Right renal cortex interstitium (tissue), 3 donors: Measurements from ENCODE around the gene PHAF1. TPM values are rescaled to one million over a fixed set of nuclear protein-coding genes. Genes with fewer than 3 reads are reported as not detected.
"Not testable (repeated sequence)": the region's sequence is repeated elsewhere in the genome, so short reads cannot be mapped to it uniquely, and the experiment has no call there.

ENCODE experiments used
- DNase-seq, 3 donors: peaks; one replicate each; pipeline ENCODE4 v3.0.0-alpha.2; 2013; ENCODE audit warnings: low read depth in 3 of 3, low spot score in 2 of 3
- polyA plus RNA-seq, 3 donors: library from polyadenylated mRNA; unstranded; fragments of 120-200 nt; gene quantifications; one replicate each; pipeline ENCODE4 v1.2.1, GENCODE V29; 2013; ENCODE audit not compliant: insufficient read length in 3 of 3

PHAF1 gene
- polyA plus RNA-seq, 3 donors, result 22.9 to 26.7 (median 23.1) TPM

DNA sequence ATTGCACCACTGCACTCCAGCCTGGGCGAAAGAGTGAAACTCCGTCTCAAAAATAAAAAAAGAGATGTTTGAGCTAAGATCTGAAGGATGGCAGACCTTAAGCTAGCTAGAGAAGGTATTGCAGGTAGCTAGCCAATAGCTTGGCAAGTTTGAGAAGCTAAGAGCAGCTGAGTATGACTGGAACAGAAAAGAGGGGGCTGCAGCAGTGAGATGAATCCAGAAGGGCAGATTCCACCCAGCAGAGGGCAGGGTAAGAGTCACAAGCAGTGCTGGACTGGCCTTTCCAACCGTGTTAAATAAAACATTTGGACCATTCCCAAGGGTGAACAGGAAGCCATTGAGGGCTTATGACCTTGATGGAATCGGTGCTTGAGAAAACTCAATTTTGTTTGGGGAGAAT, 5.7 kb upstream of the PHAF1 start:
- no peak for DNase-seq

DNA sequence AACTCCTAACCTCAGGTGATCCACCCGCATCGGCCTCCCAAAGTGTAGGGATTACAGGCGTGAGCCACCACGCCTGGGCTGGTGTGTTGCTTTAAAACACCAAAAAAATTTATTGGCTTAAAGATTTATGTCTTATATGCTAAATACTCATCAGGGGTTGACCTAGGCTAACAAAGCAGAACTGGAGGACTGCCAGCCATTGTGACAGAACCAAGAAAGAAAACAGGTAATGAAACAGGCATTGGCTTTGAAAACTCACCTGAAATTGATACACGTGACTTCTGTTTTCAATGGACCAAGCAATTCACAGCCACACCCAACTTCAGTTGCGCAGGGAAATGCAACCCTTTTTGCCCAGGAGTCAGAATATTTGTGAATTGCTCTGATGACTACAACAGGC, 4.9 kb upstream of the PHAF1 start:
- no peak for DNase-seq

DNA sequence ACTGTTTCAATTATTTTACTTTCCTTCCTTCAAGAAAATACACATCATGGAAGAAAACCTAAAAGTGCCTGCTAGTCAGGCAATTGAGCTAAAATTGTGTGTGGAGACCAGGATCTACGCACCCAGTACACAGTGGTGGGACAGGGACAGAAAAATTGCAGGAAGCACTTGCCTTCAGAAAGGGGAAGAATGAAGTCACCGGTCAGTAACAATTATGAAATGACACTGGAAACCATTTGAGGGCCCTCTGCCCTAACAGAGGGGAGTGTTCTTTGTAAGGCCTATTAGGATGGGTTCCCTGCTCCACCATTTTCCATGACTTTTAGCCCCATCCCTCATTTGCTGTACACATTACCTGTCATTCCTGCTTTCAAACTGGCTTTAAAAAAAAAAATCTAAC, 4.5 kb upstream of the PHAF1 start:
- DNase-seq, result no peak

DNA sequence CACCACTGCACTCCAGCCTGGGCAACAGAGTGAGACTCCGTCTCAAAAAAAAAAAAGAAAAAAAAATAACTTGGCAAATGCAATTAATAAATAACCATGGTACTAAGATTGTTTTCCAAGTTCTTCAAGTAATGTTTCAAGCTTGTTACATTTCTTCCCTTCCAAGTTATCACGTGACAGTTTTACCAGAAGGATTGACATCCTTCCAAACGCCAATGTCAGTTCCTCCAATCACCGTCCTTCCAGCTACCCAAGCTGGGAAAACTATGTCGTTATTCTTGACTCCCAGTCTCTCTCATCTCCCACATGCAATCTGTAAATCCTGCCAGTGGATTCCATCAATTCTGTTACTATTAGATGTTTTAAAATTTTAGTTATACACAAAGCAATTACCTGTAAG, 3.9 kb upstream of the PHAF1 start:
- no peak for DNase-seq

DNA sequence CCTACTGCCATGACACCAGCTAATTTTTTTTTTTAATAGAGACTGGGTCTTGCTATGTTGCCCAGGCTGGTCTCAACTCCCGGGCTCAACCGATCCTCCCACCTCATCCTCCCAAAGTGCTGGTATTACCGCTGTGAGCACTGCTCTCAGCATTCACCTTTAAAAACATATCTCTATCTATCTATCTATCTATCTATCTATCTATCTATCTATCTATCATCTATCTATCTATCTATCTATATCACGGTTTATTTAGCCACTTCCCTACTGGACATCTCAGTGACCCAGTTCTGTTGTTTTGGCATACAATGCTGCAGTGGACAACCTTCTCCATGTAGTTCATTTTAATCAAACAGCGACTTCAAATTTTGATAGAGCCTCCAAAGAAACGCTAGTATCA, 1.3 kb upstream of the PHAF1 start:
- DNase-seq, result no peak

DNA sequence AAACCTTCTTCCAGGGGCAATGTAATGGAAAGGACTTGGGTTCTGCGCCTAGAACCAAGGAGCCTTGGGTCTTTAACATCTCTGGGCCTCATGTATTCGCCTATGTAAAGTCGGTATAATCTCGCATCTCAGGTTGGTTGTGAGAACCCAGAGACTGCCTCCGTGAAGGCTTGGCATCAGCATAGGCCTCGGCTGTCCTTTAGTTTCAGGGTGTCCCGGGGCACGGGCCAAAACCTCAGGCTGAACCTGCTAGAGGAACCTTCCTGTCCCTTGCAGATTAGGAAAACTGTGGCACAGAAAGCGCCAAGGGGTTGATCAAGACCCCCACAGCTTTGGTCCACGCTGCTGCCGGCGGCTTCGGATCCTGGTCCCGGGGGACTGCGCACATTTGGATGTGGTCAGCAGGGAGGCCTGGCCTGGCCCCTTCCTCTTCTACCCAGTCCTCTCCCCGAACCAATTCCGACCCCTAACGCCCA, 772 bp upstream of the PHAF1 start:
- no peak for DNase-seq

DNA sequence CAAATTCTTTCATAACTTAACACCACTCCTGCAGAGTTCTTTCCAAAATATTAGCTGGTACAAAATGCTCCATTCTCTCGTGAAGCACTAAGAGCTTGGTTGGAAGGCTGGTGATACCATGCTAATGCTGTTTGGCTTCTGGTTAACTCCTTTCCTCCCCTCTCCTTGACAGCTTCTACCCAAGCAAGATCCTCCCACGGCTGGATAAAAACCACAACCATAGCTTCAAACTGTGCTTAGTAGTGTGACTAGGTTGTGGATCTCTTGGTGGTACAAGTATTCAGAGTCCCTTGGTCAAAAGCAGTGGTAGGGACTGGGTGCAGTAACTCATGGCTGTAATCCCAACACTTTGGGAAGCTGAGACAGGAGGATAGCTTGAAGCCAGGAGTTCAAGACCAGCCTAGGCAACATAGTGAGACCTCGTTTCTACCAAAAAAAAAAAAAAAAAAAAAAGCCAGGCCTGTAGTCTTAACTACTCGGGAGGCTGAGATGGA, 2.3 kb downstream of the PHAF1 start:
- no peak for DNase-seq

DNA sequence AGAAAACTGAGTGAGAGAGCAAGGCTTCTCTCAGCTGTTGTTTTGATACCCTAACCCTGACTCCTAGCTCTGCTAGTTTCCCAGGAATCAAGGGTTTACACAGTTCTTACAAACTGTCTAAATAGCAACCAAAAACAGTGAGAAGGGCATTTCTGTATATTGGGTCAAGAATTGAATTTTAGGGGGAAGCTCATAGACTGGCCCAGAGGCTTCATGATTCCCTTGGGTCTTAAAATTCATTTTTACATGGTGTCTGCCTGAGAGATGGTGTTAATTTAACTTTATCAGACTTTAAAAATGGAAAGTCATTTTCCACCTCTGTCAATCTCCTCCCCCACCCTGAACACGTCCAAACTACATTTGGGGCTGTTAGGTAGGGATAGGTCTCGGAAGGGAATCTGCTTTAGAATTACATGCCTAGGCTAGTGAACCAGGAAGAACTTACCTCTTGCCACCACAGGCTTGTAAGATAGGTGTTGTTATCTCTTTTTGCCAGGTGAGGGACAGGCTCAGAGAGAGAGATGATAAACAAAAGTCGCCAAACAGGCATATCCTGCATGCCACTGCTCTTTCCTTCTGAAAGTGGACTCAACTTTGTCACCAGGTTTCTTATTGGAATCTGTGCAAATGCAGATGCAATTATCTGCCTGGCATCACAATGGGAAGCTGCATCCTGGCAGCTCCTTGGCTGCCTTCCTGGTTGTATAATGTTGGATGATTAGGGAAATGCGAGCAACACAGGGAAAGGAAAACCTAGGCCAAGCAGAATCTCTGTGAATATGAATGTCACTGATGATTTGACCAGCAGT, 3.1 kb downstream of the PHAF1 start:
- no peak for DNase-seq

DNA sequence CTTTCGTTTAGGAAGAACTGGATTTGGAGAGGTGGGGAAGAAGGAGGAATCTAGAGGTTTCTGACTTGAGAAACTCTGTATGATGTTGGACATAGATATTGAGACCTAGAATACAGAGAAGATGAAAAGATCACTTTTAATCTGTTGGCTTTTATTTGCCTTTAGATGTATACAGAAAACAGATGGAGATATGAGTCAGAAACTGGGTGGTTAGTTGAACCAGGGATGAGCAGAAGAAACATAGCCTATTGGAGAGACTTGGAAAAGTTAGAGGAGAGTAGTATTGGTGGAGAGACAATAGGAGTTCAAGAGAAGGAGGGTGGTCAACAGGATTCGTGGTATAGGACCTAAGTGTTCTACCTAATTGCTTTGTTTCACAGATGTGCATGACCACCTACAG, 5.1 kb downstream of the PHAF1 start:
- no peak for DNase-seq

DNA sequence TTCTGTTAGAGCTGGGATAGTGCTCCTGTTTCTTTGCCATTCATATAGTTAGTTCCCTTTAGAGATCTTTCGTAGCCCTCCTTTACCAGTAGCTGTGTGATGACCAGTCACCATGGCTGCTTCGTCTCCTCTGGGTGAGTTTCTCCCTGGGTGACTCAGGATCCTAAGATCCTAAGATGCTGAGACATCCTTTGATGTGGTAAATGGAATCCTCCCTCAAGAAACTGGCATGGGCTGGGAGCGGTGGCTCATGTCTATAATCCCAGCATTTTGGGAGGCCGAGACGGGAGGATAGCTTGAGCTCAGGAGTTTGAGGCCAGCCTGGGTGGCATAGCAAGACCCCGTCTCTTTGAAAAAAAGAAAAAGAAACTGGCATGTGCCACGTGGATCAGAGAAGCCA, 5.9 kb downstream of the PHAF1 start:
- no peak for DNase-seq

DNA sequence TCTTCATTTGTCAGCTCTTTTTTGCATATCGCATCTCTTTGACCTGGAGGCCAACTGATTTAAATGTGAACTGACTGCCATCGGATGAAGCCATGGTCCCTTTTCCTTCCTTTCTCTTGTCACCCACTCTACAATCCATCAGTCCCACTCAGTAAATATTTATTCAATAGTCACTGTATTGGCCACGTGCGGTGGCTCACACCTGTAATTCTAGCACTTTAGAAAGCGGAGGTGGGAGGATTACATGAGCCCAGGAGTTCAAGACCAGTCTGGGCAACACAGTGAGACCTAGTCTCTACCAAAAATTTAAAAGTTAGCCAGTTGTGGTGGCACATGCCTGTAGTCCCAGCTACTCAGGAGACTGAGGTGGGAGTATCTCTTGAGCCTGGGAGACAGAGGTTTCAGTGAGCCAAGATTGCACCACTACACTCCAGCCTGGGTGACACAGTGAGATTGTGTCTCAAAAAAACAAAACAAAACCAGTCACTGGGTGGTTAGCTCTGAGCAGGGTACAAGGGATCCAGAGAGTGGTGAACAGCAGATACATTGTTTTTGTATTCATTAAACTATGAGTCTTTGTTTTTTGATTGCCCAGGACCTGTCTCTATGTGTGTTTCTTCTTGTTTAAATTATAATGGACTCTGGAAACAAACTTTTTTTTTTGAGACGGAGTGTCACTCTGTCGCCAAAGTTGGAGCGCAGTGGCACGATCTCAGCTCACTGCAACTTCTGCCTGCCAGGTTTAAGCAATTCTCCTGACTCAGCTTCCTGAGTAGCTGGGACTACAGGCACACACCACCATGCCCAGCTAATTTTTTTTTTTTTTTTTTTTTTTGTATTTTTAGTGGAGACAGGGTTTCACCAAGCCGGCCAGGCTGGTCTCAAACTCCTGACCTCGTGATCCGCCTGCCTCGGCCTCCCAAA, 6.9 kb downstream of the PHAF1 start:
- no peak for DNase-seq

DNA sequence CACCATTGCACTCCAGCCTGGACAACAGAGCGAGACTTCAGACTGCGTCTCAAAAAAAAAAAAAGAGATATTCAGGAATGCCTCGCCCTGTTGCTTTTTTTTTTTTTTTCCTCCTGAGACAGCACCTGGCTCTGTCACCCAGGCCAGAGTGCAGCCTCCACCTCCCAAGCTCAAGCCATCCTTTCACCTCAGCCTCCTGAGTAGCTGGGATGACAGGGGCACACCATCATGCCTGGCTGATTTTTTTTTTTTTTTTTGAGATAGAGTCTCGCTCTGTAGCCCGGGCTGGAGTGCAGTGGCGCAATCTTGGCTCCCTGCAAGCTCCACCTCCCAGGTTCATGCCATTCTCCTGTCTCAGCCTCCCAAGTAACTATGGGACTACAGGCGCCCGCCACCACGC, 8.0 kb downstream of the PHAF1 start:
- no peak for DNase-seq

DNA sequence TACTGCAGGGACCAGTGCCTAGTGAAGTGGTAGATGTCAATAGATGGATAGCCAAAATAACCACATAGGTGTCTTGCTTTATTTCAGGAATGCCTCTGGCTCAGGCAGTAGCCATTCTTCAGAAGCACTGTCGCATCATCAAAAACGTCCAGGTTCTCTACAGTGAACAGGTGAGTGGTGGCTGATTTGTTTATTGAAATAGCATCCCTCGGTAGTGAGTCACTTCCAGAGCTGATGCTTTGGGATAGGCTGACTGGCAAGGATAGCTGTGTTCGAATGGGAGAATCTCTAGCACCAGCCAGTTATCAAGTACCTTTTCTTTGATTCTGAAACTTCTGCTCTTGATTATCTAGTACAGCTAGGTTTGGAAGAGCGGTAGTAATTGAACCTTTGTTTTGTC, 10.3 kb downstream of the PHAF1 start:
- no peak for DNase-seq

DNA sequence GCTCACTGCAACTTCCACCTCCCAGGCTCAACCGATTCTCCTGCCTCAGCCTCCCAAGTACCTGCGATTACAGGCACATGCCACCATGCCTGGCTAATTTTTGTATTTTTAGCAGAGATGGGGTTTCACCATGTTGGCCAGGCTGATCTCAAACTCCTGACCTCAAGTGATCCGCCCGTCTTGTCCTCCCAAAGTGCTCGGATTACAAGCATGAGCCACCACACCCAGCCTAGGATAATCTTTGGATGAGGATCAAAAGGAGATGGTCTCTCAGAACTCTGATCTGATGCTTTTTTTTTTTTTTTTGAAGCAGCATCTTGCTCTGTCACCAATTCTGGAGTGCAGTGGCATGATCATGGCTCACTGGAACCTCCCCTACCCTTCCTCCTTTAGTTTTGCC, 13.1 kb downstream of the PHAF1 start:
- not testable (repeated sequence) for DNase-seq

DNA sequence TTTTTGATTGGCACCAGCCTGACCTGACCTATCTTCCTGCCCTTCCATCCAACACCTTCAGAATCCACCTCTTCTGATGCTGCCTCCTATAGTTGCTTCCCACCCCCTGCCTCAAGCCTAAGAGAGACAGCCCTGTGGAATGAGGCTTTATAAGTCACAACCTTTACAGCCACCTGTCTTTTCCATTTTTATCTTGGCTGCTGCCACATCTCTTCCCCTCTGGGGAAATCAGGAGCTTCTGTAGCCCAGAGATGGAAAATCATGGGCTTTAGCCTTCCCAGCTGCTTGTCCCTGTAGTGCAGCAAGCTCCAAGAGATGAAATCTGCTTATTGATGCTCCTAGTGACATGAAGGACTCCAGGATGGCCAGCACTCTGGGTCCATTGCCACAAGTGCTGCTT, 18.7 kb downstream of the PHAF1 start:
- no peak for DNase-seq

DNA sequence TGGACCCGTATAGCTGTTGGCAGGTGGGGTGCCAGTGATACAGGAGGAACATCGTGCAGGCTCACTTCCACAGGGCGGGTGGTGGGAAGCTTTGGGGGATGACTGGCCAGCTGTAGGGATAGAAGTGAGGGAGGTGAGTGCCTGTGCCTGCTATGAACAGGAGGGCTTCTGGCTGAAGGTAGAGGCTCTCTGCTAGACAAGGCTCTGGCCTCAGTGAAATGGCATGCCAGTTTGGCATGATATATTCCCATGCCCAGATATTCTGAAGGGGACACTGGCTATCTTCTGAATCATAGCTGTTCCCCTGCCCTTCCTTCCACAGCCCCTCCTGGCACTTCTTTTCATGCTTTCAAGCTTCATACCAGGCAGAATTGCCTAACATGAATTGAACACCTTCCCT, 19.1 kb downstream of the PHAF1 start:
- no peak for DNase-seq

DNA sequence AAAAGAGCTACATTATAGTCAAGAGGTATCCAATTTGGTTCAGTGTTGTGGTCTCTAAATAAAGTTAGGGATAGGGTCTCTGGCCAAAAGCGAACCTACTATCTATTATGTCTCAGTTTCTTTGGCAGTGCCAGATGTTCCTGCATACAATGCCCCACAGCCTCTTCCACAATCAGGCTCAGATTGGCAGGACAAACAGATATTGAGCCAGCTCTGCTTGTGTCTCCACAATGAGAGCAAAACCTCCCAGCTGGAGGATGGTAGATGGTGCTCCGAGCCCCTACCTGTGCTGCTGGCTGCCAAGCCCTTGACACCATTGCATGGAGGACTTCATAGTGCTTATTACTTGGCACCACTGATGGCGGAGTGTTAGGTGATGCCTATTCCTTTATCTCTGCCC, 19.7 kb downstream of the PHAF1 start:
- DNase-seq, result no peak

DNA sequence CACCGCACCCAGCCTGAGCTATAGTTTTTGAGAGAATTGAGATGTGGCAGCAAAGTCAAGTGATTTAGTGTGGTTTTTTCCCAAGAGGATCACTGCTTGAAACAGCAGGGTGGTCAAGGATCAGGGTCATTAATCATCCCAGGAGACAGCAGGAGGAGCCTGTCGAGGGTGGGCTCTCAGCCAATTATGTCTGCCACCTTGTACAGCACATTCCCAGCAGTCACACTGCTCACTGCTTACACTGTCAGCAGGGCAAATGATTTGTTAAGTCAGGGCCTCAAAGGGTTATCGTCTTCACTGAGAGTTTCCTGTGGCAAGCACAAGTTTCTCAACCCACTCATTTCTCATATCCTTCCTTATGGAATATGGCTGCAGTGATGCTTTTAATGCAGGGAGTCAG, 27.9 kb downstream of the PHAF1 start:
- no peak for DNase-seq

DNA sequence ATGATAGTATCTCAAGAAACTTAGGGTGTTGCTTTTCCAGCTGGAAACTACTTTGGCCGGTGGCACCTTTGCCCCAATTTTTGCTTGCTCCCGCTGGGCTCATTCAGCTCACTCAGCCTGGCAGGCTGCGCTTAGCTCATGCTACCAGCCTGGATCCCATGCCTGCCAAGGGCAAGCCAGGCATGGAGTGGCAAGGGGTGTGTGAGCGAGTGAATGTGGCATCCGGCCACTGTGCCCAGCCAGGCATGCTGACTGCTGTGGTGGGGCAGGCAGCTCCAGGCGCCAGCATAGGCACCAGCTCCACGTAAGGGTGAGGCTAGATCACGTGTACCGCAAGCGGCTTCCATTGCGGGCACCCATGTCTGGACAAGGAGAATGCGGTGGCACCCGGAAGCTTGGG, 31.6 kb downstream of the PHAF1 start:
- no peak for DNase-seq

DNA sequence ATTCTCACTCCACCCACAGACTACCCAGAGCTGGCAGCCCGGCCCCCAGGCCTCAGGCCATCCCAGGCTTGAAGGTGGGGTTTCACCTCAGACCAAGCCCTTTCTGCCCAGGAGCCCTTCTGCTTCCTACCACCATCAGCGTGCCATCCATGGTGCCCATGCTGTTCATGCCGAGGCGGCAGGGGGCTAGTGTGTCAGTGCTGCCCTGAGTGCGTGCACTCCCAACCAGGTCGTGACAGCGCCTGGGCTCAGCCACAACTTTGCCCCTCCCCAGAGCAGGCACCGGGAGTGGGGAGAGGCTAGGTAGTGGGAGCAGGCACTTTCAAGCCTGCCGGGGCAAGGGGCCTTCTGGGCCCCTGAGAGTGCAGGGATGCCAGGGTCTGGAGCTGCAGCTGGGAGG, 32.6 kb downstream of the PHAF1 start:
- DNase-seq, result no peak

DNA sequence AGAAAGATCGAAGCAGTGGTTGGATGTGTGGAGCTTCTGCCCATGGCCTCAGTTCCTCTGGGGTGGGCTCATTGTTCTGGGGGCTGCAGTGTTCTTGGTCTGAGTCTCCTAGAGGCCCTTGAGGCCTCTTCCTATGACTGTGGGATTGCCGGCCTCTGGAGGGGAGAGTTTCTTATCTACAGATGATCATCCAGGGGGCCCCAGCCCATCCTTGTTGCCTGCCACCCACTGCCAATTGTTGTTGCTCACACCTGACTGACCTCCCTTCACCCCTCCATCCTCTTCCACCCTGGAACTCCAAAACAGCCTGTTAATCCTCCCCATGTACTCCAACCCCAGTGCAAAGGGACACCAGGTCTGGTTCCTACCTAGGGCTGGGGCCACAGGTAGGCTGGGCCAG, 35.2 kb downstream of the PHAF1 start:
- no peak for DNase-seq

DNA sequence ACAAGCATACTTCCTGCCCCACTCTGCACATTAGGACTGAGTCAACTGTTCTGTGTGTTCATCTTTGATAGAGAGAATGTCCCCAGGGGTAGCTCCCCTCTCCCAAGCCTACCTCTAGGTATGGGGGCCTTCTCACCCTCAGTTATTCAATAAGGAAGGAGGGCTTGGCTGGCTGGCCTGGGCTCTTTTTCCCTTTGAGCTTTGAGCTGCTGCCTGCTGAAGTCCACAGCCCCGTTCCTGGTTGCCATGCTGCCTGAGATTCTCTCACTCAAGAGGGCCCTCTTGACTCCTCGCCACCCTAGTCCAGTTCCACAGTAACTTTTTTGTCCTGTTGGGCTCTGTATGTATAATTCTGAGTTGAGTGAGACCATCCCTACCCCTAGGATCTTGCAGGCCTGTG, 36.0 kb downstream of the PHAF1 start:
- DNase-seq, result no peak
